Body of pancreas (tissue), 4 donors: ENCODE measurements around the gene EDNRA.

Experiments used
- POLR2A ChIP-seq, 3 donors: fragments of 450-650 bp; IDR thresholded peaks; one replicate each; pipeline ENCODE4 v1.6.1; 2016; ENCODE audit warnings: antibody characterized with exemption in 3 of 3, mild to moderate bottlenecking in 2 of 3
- TF ChIP-seq, protein P1 (sequence below), 7 experiments: fragments of 450-650 bp in 4 of 7; fragments of 200-600 bp in 3 of 7; sonication (generic) in 3 of 7; IDR thresholded peaks; one replicate each; pipeline ENCODE4 v1.5.1; 2016 to 2019; ENCODE audit warnings: antibody characterized with exemption in 7 of 7

DNA sequence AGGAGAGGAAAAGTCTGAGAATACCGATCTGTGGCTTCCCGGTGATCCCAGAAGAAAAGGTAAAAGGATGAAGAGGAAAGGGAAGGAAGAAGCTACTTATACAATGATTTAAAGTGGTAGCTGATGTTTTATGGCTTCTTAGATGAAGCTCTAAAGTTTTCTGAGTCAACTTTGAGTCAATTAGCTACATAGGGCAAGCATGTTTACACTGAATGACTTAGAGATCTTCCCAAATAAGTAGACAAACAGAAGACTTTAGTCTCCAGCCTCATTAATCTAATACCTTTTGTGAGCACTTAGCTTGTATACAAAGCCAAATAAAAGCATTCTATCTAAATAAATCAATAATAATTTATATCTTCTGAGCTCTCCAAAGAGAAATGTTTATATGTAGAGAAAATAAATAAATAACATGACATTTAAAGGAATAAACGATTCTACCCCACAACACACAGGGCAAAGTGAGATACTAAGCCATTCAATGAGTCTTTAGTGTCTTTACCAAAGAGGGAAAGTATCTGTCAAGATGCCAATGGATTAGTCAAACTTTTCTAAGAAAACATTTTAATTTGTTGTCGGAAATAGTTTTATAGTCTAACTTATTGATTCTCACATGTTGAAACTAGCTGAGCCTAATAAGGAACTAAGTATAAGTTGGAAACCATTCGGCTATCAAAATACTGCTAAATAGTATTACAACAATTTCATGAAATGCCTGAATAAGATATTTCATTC lies 90.3 kb downstream of the EDNRA start:
- TF ChIP-seq, protein P1, sequence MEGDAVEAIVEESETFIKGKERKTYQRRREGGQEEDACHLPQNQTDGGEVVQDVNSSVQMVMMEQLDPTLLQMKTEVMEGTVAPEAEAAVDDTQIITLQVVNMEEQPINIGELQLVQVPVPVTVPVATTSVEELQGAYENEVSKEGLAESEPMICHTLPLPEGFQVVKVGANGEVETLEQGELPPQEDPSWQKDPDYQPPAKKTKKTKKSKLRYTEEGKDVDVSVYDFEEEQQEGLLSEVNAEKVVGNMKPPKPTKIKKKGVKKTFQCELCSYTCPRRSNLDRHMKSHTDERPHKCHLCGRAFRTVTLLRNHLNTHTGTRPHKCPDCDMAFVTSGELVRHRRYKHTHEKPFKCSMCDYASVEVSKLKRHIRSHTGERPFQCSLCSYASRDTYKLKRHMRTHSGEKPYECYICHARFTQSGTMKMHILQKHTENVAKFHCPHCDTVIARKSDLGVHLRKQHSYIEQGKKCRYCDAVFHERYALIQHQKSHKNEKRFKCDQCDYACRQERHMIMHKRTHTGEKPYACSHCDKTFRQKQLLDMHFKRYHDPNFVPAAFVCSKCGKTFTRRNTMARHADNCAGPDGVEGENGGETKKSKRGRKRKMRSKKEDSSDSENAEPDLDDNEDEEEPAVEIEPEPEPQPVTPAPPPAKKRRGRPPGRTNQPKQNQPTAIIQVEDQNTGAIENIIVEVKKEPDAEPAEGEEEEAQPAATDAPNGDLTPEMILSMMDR (IDR thresholded peaks at IDR 0.05) = no peak
- no peak for TF ChIP-seq POLR2A (IDR thresholded peaks at IDR 0.05)
